ENCODE data around the gene RAB3D.
"Not testable (repeated sequence)": the region's sequence is repeated elsewhere in the genome, so short reads cannot be mapped to it uniquely, and the experiment has no call there.

The RAB3D gene

GRCh38 chr19:11365557-11366117 lies 26.2 kb upstream of the RAB3D start:
- no peak for DNase-seq

DNA sequence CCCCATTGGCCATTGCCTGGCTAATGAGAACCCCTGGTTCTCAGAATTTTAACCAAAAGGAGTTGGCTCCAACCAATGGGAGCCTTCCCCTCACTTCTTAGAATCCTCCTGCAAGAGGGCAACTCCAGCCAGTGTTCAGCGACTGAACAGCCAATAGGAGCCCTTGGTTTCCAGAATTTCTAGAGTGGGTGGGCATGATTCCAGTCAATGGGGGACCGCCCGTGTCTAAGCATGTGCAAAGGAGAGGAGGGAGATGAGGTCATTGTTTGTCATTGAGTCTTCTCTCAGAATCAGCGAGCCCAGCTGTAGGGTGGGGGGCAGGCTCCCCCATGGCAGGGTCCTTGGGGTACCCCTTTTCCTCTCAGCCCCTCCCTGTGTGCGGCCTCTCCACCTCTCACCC lies 25.5 kb upstream of the RAB3D start:
- no peak for DNase-seq

DNA sequence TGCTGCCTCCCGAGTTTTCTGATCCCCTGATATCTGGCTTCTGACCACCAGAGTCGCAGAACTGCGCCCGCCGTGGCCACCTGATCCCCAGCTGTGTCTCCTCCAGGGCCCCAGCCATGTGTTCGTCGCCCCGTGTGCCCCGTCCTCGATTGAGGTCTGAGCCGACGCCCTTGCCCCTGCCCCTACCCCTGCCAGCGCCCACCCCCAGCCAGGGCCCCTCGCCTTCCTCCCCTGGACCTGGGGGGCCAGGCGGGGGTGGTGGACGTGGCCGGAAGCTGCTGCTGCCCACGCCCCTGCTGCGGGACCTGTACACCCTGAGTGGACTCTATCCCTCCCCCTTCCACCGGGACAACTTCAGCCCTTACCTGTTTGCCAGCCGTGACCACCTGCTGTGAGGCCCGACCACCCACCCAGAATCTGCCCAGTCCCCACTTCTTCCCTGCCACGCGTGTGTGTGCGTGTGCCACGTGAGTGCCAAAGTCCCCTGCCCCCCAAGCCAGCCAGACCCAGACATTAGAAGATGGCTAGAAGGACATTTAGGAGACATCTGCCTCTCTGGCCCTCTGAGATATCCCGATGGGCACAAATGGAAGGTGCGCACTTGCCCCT lies 24.9 kb upstream of the RAB3D start:
- no peak for DNase-seq

DNA sequence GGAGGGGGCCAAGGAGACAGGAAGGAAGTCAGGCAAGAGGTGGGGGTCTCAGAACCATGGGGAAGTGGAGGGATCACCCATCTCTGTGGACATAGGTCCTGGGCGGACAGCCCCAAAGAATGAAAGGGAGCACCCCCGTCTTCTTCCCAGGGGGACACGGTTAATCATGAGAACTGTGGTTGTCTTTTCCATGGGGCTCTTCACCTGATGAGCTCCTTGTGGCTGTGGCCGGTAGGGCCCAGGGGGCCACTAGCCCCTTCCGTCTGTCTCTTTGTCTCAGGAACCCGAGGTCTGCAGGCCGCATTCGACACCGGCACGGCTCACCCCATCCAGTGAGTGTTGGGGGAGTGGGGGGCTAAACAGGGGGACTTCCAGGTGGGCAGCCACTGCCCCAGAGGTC lies 24.4 kb upstream of the RAB3D start:
- no peak for DNase-seq

DNA sequence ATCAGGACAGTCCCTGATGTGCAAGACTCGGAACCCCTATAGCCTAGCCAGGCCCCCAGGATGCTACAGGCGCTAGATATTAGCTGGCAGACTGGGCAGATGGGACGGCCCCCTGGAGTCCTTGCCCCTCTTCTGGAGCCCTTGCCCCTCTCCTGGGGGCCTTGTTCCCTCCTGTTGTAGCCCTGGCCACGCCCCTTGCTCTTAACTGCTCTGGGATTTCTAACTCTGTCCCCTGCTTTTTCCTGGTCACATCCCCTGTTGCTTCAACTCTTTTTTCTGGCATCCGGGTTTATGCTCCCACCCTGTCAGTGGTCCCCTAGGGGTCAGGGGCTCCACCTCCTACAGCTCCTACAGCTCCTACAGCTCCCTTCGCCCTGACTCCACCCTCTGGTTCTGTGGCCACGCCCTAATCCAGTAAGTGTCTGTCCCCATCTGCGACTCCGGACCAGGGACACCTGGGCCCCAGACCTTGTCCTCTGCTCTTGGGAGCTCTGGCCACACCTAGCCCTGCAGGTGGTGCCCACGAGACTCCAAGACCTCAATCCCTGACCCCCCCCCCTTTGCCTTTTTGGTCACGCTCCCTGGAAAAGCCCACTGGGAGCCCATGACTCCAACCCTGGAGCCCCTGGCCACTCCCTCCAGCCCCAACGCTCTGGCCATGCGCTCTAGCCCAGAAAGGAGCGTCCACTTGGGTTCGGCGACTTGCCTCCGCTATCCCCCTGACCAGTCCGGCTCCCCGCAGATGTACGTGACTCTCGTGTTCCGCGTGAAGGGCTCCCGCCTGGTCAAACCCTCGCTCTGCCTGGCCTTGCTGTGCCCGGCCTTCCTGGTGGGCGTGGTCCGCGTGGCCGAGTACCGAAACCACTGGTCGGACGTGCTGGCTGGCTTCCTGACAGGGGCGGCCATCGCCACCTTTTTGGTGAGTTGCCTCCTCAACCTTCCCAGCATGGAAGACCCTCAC lies 22.6 kb upstream of the RAB3D start:
- DNase-seq: no peak

GRCh38 chr19:11361037-11361770 lies 21.7 kb upstream of the RAB3D start:
- DNase-seq: peak in 1 of 2 donors; percentile 46

- DNase-seq: no peak
Measured at GRCh38 chr19:11359421-11359820, 20.0 kb upstream of the RAB3D start.

DNA sequence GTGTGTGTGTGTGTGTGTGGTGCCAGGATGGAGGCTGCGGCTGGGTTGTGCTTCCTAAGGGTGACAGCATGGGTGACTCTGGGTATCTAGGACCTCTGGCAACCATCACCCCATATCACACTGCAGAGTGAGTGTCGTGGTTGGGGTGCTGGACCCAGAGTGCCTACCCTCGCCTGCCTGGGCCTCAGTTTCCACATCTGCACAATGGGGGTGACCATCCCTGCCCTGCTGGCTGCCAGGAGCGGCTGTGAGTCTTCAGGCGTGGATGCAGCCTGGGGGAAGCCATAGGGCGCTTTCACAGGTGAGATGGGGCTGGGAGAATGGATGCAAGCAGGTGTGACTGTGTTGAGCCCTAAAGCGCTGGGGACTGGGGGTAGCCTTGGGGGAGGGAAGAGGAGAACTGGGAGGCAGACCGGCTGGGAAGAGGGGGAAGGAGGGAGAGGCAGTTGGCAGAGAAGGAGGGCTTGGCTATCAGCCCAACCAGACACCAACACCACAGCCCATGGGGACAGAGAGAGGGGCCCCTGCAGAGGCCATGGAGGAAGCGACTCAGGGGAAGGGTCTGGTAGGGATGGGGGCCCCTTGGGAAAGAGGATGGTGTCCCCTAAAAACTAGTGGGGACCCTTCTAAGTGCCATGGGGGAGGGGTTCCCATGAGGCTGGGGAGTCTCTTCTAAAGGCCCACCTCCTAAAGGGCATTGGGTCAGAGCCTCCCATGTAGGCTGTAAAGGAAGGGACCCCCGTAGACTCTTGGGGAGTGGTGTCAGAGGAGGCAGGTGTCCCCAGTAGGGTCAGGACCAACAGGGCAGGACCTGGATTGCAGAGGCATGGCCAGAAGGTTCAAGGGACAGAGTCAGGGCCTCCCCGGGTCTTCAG lies 17.5 kb upstream of the RAB3D start:
- no peak for DNase-seq

- no peak for DNase-seq
Measured at GRCh38 chr19:11356074-11356397, 16.6 kb upstream of the RAB3D start.

- peak; percentile 87 to 89 for DNase-seq
Measured at GRCh38 chr19:11355160-11356073, 16.0 kb upstream of the RAB3D start, which contains the start of gene PLPPR2. TSS of gene PLPPR2 (plus strand) at chr19:11355432. CDS start at chr19:11357674, 2,242 bp downstream.

GRCh38 chr19:11354102-11354501 lies 14.6 kb upstream of the RAB3D start:
- not testable (repeated sequence) for DNase-seq

DNA sequence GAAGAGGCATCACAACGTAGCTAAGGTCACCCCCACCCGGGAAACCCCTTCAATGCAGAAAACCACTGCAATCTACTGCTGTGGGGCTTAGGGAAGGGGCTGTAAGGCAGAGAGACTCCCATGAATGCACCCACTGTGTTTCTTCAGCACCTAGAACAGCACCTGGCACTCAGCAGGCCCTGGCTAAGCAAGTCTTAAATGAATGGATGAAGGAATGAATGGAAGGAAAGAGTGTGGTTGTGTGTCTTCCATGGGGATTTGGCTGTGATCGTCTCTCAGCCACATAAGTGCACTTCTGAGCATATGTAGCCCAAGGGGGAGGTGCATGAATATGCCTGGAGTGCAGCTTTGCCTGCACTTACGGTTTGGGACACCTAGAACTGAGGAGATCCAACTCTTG lies 9.7 kb upstream of the RAB3D start:
- no peak for DNase-seq

DNA sequence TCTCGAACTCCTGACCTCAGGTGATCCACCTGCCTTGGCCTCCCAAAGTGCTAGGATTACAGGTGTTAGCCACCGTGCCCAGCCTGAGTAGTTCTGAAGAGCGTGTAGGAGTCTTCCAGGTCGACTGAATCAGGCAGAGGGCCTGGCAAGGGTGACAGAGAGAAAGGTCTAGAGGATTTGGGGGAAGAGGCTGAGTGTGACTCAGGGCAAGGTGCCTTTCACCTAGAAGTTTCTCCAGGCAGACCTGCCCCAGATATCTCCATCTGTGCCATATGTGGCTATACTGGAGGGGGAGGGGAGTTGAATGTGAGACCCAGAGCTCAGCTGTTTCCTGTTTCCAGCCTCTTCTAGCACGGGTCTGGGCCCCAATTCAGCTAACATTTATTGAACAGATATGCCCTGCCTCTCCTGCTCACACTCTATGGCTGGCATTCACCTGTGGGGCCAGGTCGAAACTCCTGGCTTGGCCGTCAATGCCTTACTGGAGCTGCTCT lies 8.1 kb upstream of the RAB3D start:
- no peak for DNase-seq

GRCh38 chr19:11346104-11346940 lies 6.9 kb upstream of the RAB3D start, which contains the start of the genes CCDC159 and TMEM205:
TSS of gene CCDC159 (plus strand) at chr19:11346519. CDS start at chr19:11346607, 88 bp downstream.
TSS of gene TMEM205 (minus strand) at chr19:11346268. CDS start at chr19:11345619, 649 bp downstream.
- peak; percentile 98 to 99 for DNase-seq

DNA sequence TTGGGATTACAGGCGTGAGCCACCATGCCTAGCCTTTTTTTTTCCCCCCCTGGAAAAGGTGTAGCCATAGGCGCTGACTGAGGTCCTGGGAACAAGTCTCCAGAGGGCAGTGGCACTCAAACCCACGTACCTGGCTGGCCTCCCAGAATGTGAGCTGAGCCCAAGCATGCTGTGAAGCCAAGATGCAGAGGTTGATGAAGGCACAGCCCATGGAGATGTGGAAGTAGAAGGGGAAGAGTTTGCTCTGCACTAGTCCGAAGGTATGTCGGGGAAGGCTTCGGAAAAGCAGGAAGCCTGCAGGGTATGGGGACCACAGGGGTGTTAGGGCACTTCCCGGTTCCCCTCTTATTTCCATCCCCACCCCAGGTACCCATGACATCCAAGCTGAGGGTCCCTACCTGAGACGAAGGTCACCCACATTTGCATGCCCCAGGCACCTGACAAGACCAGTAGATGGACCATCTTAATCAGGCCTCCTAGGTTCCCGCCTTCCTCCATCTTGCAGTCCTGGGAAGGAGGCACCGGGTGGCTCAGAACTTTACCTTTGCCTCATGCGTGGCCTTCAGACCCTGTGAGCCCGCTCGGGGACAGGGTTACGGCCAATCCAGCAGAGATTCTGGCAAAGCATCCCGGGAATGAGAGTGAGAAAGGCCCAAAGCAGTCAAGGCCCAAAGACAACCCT lies 5.8 kb upstream of the RAB3D start:
- DNase-seq: no peak

- no peak for DNase-seq
Measured at GRCh38 chr19:11342429-11342828, 3.0 kb upstream of the RAB3D start.

DNA sequence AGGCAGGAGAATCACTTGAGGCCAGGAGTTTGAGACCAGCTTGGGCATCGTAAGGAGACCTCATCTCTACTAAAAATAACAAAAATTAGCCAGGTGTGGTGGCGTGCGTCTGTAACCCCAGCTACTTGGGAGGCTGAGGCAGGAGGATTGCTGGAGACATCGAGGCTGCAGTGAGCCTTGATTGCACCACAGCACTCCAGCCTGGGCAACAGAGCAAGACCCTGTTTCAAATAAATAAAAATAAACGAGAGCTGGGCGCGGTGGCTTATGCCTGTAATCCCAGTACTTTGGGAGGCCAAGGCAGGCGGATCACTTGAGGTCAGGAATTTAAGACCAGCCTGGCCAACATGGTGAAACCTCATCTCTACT lies 626 bp upstream of the RAB3D start:
- not testable (repeated sequence) for DNase-seq

GRCh38 chr19:11338569-11339253 lies 746 bp downstream of the RAB3D start:
- no peak for DNase-seq

GRCh38 chr19:11338121-11338520 lies 1.3 kb downstream of the RAB3D start:
- DNase-seq: no peak

All from stimulated activated CD4-positive, alpha-beta T cell treated with anti-CD3 and anti-CD28 coated beads, Interleukin-2, amount 100 ng/mL, for 24 hours (primary cell).